Mesothelial cell of epicardium (in vitro differentiated cells): ENCODE results near the gene P2RY6. TPM values are rescaled to one million over a fixed set of nuclear protein-coding genes. Genes with fewer than 3 reads are reported as not detected.

Experiments used
- DNase-seq, 2 experiments: peaks; one replicate each; pipeline ENCODE4 v3.0.0; 2021; ENCODE audit warnings: low spot score in 2 of 2; ENCODE audit not compliant: unreplicated experiment in 2 of 2
- H3K27ac Mint-ChIP-seq: 2 replicates; pipeline ENCODE4 v1.8.0; 2021; ENCODE audit warnings: mixed read lengths
- H3K27me3 Mint-ChIP-seq: 2 replicates; pipeline ENCODE4 v1.8.0; 2021; ENCODE audit warnings: low read depth, mixed read lengths
- H3K36me3 Mint-ChIP-seq: 2 replicates; pipeline ENCODE4 v1.8.0; 2021; ENCODE audit warnings: mixed read lengths
- H3K4me1 Mint-ChIP-seq: 2 replicates; pipeline ENCODE4 v1.8.0; 2021; ENCODE audit warnings: mixed read lengths
- H3K4me3 Mint-ChIP-seq: 2 replicates; pipeline ENCODE4 v1.8.0; 2021; ENCODE audit warnings: mild to moderate bottlenecking, moderate library complexity, mixed read lengths
- H3K9me3 Mint-ChIP-seq: 2 replicates; pipeline ENCODE4 v1.8.0; 2021; ENCODE audit warnings: mixed read lengths
- CTCF ChIP-seq: fragments of 200-600 bp; sonication (generic); IDR thresholded peaks from one replicate; pipeline ENCODE4 v1.5.0; 2021; ENCODE audit warnings: antibody characterized with exemption; ENCODE audit not compliant: unreplicated experiment
- total RNA-seq: library from RNA; stranded (reverse); gene quantifications from 3 replicates; pipeline ENCODE4 v1.2.1, GENCODE V29; 2021

P2RY6 gene
- total RNA-seq, 1 donor from 2014 or later = 0.45 TPM

DNA sequence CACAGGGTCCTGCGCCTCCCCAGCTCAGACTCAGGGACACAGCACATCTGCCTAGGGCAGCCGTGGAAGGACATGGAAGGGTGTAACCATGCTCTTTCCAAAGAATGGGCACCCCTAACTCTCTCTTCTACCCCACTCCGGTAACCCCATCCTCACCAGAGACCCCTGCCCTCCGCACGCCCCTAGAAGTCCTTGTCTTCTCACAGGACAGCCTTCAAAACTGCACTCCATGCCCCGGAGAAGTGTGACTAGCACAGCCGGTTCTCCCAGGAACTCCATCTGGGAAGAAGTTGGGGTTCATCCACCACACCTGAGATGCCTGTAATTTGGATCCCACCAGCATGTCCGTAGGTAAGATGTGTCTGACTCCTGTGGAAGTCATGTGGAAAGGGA is 29.0 kb upstream of the P2RY6 start:
- Mint-ChIP-seq H3K27me3 (no peaks in the 10 kb centered on the region), H3K27ac (no peak overlapping the region), H3K36me3 (no peaks in the 10 kb centered on the region), H3K4me3 (peak overlapping the region; percentile 45), H3K4me1 (peaks cover 7% of the 10 kb centered on the region), H3K9me3 (no peaks in the 10 kb centered on the region)
- TF ChIP-seq CTCF = no peak
- no peak for DNase-seq

DNA sequence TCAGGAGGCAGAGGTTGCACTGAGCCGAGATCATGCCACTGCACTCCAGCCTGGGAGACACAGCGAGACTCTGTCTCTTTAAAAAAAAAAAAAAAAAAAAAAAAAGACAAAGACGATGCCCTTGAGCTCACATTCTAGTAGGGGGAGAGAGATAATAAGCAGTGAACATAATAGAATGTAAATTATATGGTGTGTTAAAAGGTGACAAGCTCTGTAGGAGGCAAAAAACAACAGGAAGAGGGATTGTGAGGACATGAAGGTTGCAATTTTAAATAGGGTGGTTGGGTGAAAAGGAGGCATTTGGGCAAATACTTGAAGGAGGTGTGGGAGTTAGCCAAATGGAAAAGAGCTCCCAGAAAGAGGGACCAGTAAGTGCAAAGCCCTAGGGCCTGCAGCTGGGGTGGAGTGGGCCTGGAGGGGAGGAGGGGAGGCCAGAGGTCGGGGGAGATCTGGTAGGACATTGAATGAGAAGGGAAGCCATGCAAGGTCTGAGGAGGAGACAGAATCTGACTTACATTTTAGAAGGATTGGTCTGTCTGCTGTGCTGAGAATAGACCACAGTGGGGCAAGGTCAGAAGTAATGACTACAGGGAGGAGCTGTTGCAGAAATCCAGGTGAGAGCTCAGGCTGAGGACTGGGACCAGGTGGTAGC is 27.4 kb upstream of the P2RY6 start:
- no peak overlapping the region for H3K27ac Mint-ChIP-seq
- peaks cover 7% of the 10 kb centered on the region for H3K4me1 Mint-ChIP-seq
- no peak overlapping the region for H3K4me3 Mint-ChIP-seq
- H3K27me3 Mint-ChIP-seq = no peaks in the 10 kb centered on the region
- no peaks in the 10 kb centered on the region for H3K9me3 Mint-ChIP-seq
- no peaks in the 10 kb centered on the region for H3K36me3 Mint-ChIP-seq
- no peak for TF ChIP-seq CTCF
- no peak for DNase-seq

GRCh38 chr11:73245461-73245860 is 26.7 kb upstream of the P2RY6 start:
- no peak for TF ChIP-seq CTCF
- Mint-ChIP-seq H3K4me1 (peaks cover 7% of the 10 kb centered on the region), H3K27me3 (no peaks in the 10 kb centered on the region), H3K9me3 (no peaks in the 10 kb centered on the region), H3K27ac (no peak overlapping the region), H3K4me3 (no peak overlapping the region), H3K36me3 (no peaks in the 10 kb centered on the region)
- no peak for DNase-seq

DNA sequence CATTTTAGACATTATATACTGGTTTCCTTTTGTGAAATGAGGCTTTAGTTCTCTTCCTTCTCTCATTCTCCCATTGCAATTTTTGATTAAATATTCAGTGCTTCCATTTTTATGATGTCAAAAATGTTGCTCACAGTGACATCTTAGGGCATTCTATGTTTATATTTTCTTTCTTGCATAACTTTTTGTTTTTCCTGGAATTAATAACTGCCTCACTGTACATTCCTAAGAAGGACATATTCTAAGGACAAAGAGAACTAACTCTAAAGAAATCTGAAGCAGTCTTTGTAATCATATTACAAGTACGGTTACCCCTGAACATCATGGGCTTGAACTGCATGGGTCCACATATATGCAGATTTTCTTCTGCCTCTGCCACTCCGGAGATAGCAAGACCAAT is 25.8 kb upstream of the P2RY6 start:
- no peak overlapping the region for H3K27ac Mint-ChIP-seq
- no peak overlapping the region for H3K4me3 Mint-ChIP-seq
- no peaks in the 10 kb centered on the region for H3K27me3 Mint-ChIP-seq
- H3K4me1 Mint-ChIP-seq = peaks cover 7% of the 10 kb centered on the region
- no peak for TF ChIP-seq CTCF
- H3K36me3 Mint-ChIP-seq = no peaks in the 10 kb centered on the region
- H3K9me3 Mint-ChIP-seq = no peaks in the 10 kb centered on the region
- no peak for DNase-seq

DNA sequence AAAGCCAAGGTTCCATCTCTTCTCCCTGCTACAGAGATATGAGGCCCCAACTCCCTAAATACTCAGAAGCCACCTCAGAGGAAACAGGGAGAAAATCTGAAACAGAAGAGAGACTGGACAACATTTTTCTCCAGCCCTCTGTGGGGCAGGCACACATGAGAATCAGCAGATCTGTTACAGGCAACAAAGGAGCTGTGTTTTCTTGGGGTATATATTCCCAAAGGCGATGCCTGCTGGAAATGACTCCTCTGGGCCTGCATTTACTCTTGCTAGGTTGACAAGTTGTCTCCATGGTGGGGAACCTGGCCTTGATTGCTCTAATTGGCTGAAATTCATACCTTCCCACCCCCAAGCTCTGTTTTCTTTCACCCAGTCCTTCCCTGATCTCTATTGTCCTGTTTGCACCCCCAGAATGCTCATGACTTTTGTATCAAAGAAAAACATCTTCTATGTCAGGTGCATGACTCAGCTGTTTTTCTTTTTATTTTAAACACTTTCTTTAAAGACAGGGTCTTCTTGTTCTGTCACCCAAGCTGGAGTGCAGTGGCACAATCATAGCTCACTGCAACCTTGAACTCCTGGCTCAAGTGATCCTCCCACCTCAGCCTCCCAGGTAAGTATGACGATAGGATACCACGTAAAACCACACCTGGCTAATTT is 23.5 kb upstream of the P2RY6 start:
- Mint-ChIP-seq H3K27ac (no peak overlapping the region), H3K36me3 (no peaks in the 10 kb centered on the region), H3K4me3 (no peak overlapping the region), H3K27me3 (no peaks in the 10 kb centered on the region), H3K9me3 (no peaks in the 10 kb centered on the region), H3K4me1 (no peaks in the 10 kb centered on the region)
- no peak for DNase-seq
- TF ChIP-seq CTCF = no peak
